Measurements from ENCODE around the gene PODXL2.
"Not testable (repeated sequence)": the region's sequence is repeated elsewhere in the genome, so short reads cannot be mapped to it uniquely, and the experiment has no call there.

PODXL2 gene

DNA sequence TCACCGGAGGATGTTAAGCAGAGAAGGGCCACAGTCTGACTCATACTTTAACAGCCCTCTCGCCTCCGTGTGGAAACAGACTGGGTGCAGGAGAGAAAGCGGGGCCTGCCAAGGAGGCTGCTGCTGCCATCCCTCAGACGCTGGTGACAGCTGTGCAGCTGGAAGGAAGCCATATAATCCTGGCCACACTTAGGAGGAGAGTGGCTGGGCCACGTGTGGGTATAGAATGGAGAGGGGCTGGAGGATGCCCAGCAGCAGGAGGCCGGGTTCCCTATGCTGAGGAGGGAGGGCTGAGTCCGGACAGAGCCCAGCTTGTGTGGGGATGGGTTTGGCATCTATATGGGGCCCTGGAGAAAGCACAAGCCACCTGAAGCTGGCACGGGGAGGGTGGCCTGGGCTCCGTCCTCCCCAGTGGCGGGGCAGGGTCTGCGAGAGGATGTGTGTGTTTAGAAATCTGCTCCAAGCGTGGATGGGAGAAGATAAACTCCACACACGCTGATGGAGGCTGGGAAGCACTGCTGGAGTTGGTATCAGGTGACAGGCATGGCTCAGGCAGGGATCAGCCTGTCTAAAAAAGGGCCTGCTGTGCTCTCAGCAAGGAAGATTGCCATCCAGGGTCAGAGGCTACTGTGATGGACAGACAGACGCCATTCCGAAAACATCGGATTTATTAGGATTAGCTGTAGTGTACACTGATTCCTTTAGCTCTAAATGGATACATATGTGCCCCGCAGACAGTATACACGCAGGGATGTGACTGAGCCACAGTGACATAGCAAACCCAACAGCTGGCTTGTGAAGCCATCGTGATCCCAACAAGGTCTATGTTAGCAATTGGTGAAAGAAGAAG, 59.7 kb downstream of the PODXL2 start:
- DNase-seq (ENCODE audit: low read depth, low spot score): no peak

DNA sequence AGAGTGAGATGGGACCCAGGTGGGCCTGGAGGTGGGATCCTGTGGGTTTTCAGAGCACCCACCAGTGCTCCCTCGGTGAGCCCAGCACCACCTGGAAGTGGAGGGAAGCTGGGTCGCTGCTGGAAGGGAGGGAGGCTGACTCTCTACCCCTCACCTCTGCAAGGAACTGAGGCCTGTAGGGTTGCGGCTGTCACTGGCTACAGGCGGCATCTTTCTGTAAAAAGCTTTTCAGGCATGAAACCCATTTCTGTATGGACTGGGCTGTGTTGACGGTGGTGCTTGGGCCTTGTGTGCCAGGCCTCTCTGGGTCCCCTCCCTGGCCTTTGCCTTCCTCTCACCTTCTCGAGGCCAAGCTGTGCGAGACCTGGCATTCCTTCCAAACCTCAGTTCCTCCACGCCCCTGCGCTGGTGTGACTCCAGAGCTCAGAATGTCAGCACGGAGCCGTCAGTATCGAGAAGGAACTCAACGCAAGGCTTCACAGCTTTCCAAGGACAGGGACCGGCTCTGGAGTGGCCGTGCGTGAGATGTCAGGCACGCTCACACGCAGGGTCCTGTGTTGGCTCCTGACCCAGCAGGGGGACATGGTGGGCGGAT, 60.4 kb downstream of the PODXL2 start:
- DNase-seq (ENCODE audit: low read depth, low spot score): no peak

GRCh38 chr3:127690106-127690505, 61.1 kb downstream of the PODXL2 start:
- DNase-seq (ENCODE audit: low read depth, low spot score): no peak

- no peak for DNase-seq (ENCODE audit: low read depth, low spot score)
Observed at GRCh38 chr3:127690823-127691452, 62.0 kb downstream of the PODXL2 start.

- no peak for DNase-seq (ENCODE audit: low read depth, low spot score)
Observed at GRCh38 chr3:127691489-127691888, 62.5 kb downstream of the PODXL2 start.

DNA sequence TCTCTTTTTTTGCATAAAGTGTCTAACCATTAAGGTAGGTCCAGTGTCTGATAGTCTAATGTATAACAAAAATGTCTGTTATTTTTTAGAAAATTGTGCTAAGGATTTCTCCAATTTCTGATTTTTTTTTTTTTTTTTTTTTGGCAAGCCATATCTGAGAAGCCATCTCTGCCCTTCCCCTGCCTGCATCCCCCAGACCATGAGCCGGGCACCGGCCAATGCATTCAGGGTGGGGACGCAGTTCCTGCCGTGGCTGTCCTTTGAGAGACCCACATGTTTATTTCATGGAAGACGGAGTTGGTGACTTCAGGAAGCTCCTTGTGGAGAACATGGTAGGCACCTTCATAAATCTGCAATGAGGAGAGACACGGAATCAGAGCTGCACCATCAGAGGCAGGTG, 63.0 kb downstream of the PODXL2 start:
- DNase-seq (ENCODE audit: low read depth, low spot score): no peak

- no peak for DNase-seq (ENCODE audit: low read depth, low spot score)
Observed at GRCh38 chr3:127692501-127693335, 63.7 kb downstream of the PODXL2 start.

- DNase-seq (ENCODE audit: low read depth, low spot score): no peak
Observed at GRCh38 chr3:127693336-127693843, 64.4 kb downstream of the PODXL2 start.

DNA sequence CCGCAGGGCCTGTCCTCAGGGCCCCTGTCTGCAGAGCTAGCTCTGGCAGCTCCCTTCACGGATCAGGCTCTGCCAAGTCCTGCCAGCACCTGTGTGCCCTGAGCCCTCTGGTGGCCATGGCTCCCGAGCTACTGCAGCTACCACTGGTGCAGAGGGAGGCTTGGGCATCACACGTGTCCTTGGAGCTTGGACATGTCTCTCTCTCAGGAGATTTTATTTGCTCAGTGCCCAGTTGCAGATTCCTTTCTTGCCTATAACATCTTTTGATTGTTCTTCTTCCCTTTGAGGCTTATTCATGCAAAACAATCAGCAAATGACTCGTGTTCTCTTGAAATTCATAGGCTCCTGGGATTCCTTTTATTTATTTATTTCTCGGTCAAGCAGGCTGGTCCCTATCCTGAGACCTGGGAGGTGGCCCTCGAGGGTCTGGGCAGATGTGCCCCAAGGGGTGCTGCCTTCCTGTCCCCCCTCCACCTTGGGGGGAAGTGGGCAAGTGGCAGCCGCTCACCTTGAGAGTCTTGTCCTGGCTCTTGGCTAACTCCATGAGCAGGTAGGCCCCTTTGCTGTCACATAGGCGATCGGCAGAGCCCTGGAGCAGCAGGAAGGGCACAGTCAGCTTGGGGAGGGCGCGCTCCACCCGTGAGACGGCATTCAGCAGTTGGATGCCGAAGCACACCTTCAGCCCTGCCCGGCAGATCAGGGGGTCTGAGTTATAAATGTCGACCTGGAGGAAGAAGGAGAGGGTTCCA, 65.7 kb downstream of the PODXL2 start:
- DNase-seq (ENCODE audit: low read depth, low spot score): no peak

DNA sequence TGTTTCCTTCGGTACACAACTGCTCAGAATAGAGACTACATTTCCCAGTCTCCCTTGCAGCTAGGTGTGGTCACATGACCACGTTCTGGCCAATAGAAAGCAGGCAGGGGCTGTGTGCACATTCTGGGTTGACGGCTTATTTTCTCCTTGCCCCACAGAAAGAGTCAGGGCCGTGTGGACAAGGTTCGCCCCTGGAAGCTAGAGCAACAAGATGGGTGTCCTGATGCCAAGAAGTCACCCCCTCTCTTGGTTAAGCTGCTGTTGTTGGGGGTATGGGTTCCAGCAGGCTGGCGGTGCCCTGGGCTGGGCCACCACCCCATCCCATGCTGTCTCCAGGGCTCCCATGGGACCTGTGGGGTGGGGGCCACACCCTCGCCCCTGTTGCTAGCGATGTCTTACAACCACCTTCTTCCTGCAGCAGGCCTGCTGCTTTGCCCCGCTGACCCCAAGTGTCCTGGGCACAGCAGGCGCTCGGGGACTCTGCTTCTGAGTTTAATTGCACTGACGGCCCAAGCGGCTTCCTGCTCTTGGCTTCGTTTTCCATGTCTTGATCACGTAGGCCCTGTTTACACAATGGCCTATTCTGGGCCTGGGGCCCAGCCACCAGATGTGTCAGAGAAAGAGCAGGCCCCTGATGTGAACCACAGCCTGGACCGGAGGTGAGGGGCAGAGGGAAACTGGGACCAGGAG, 68.7 kb downstream of the PODXL2 start:
- DNase-seq (ENCODE audit: low read depth, low spot score): no peak

- no peak for DNase-seq (ENCODE audit: low read depth, low spot score)
Observed at GRCh38 chr3:127698286-127698685, 69.3 kb downstream of the PODXL2 start.

DNA sequence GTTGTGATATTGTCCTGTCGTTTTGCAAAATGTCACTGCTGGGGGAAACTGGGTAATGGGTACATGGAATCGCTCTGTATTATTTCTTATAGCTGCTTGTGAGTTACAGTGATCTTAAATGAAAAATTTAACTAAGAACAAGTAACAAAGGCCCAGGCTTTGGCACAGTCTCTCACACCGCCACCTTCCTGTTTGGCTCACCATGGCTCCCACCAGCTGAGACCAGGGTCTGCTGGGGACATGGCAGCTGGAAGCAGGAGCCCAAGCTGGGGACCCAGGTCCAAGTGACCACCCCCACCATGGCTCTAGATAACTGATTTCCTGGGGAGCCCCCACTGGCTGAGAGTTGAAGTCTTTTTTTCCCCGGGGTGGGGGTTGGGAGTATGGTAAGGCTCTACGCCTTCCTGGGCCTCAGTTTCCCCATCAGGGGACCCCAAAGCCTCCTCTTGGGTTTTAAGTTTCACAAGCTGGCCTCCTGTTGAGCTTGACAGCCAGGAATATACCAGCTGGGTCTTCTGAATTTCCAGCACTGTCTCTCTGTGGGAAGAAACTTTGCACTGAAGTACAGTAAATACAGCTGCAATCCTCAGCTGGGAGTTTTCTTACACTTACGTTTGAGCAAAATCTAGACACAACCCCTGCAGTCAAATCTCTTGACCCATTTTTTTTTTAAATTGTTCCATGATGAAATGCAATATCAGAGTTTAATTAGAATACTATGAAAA, 69.9 kb downstream of the PODXL2 start:
- DNase-seq (ENCODE audit: low read depth, low spot score): no peak

- DNase-seq (ENCODE audit: low read depth, low spot score): no peak
Observed at GRCh38 chr3:127699416-127700300, 70.7 kb downstream of the PODXL2 start.

- DNase-seq (ENCODE audit: low read depth, low spot score): no peak
Observed at GRCh38 chr3:127700406-127700805, 71.4 kb downstream of the PODXL2 start.

DNA sequence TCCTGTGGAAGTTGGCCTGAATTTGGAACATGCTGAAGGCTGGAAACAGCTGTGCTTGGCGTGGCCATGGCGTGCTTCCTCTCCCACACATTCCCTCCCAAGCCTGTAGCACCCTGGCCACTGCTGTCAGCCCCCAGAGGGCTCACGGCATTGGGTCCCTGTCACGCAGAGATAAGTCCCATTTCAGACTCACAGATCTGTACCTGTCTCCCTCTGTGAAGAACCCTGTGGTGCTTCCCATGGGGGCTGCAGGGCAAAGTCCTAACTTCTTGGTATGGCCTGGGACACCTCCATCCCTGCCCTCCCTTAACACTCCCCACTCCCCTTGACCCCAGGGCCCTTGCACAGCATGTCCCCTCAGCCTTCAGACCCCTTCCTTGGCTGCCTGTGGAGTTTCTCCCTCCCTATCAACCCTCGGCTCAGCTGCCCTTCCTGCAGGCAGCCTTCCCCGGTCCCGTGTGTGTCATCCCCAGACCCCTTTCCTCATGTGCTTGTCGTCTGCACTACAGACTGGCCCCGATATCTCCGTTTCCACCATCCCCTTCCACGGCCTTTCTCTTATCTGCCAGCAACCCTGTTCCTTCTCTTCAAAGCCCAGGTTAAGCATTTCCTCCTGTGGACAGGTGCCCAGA, 72.4 kb downstream of the PODXL2 start:
- no peak for DNase-seq (ENCODE audit: low read depth, low spot score)

- DNase-seq (ENCODE audit: low read depth, low spot score): no peak
Observed at GRCh38 chr3:127702151-127702578, 73.2 kb downstream of the PODXL2 start.

DNA sequence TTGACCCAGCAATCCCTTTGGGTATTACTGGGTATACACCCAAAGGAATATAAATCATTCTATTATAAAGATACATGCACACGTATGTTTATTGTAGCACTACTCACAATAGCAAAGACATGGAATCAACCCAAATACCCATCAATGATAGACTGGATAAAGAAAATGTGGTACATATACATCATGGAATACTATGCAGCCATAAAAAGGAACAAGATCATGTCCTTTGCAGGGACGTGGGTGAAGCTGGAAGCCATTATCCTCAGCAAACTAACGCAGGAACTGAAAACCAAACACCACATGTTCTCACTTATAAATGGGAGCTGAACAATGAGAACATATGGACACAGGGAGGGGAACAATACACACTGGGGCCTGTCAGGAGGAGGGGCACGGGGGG, 75.9 kb downstream of the PODXL2 start:
- DNase-seq (ENCODE audit: low read depth, low spot score): not testable (repeated sequence)

DNA sequence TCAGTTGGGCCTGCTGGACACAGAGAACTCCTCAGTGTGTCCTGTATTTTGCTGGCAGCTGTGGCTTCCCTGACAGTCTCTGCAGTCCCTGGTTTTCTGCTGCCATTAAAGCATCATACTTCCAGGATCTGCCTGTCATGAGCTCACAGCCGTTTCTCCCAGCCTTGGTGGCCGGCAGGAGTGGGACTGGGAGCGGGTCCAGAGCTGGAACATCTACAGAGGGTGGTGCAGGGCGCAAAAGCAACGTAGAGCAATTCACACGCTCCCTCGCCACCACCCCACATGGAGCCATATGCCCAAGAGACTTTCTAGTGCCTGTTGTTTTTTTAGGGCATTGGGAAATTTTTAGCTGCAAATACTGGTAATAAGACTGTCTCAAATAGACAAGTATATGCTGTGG, 77.3 kb downstream of the PODXL2 start:
- no peak for DNase-seq (ENCODE audit: low read depth, low spot score)

All from activated CD4-positive, CD25-positive, alpha-beta regulatory T cell treated with anti-CD3 and anti-CD28 coated beads, Interleukin-2, amount 50 U/mL, for 16 hours (primary cell).